H1 (cell line): ENCODE measurements around the gene PREB. TPM values are rescaled to one million over a fixed set of nuclear protein-coding genes. Genes with fewer than 3 reads are reported as not detected.

Source experiments
- CTCF ChIA-PET: fragments of 300-600 bp; sonication (Branson Sonifier 250); formaldehyde crosslinking; loops from one replicate; lab custom pipeline; 2021; ENCODE audit not compliant: partially characterized antibody; lab: Charles Lee
- POLR2A ChIA-PET: fragments of 300-600 bp; sonication (Branson Sonifier 250); formaldehyde crosslinking; loops from one replicate; lab custom pipeline; 2021; ENCODE audit warnings: inconsistent platforms; ENCODE audit not compliant: partially characterized antibody; lab: Charles Lee
- DNase-seq, 2 experiments: peaks; one replicate each; pipeline versions ENCODE4 v3.0.0 to v3.0.0-alpha.2; 2010 to 2022; ENCODE audit warnings: low spot score in 2 of 2, low read depth in 1 of 2, mixed read lengths in 1 of 2
- FAIRE-seq: peaks from 2 replicates; lab custom pipeline; 2011; peaks lifted over from hg19 to GRCh38; lab: Jason Lieb, UNC
- H2AFZ ChIP-seq: 2 replicates; pipeline ENCODE4 v1.8.1; 2012; ENCODE audit warnings: low read length, inconsistent platforms
- H2AK5ac ChIP-seq: 2 replicates; pipeline ENCODE4 v1.6.1; 2013; ENCODE audit warnings: low read depth, low read length
- H2BK120ac ChIP-seq: replicated peaks from 2 replicates; pipeline ENCODE3; 2013; ENCODE audit warnings: low read depth, low read length, inconsistent platforms
- H2BK12ac ChIP-seq: 2 replicates; pipeline ENCODE4 v1.6.1; 2013; ENCODE audit warnings: low read depth, low read length
- H2BK15ac ChIP-seq: 2 replicates; pipeline ENCODE4 v1.6.1; 2013; ENCODE audit warnings: low read length
- H2BK20ac ChIP-seq: 2 replicates; pipeline ENCODE4 v1.6.1; 2013; ENCODE audit warnings: low read length
- H2BK5ac ChIP-seq: 2 replicates; pipeline ENCODE4 v1.6.1; 2013; ENCODE audit warnings: low read depth, low read length
- H3K14ac ChIP-seq: 2 replicates; pipeline ENCODE4 v1.6.1; 2013; ENCODE audit warnings: inconsistent platforms; ENCODE audit not compliant: insufficient read length
- H3K18ac ChIP-seq: 2 replicates; pipeline ENCODE4 v1.6.1; 2013; ENCODE audit warnings: low read length; ENCODE audit errors: extremely low read depth
- H3K23ac ChIP-seq: 2 replicates; pipeline ENCODE4 v1.6.1; 2013; ENCODE audit warnings: inconsistent platforms; ENCODE audit not compliant: insufficient read length
- H3K23me2 ChIP-seq: 2 replicates; pipeline ENCODE4 v1.6.1; 2013; ENCODE audit warnings: low read depth, low read length
- H3K27ac ChIP-seq: 2 replicates; pipeline ENCODE4 v1.6.1; 2011; ENCODE audit warnings: low read depth, low read length, inconsistent platforms
- H3K27me3 ChIP-seq, 4 experiments: replicated peaks in 1 of 4; 1 replicate in 1 of 4; 2 replicates in 3 of 4; pipeline versions ENCODE4 v1.6.1 to v1.8.1; 2011 to 2013; ENCODE audit warnings: low read length in 3 of 4, mild to moderate bottlenecking in 3 of 4, inconsistent platforms in 2 of 4, mixed read lengths in 2 of 4, moderate library complexity in 1 of 4; ENCODE audit not compliant: control insufficient read depth in 3 of 4, insufficient read depth in 3 of 4; ENCODE audit errors: extremely low read depth in 1 of 4
- H3K36me3 ChIP-seq, 4 experiments: 2 replicates each; pipeline versions ENCODE4 v1.6.1 to v1.8.1; 2011 to 2013; ENCODE audit warnings: mild to moderate bottlenecking in 4 of 4, low read length in 3 of 4, moderate library complexity in 2 of 4, control low read depth in 1 of 4, inconsistent platforms in 1 of 4; ENCODE audit not compliant: insufficient read depth in 4 of 4, control insufficient read depth in 2 of 4
- H3K4ac ChIP-seq: replicated peaks from 2 replicates; pipeline ENCODE3; 2013; ENCODE audit warnings: low read length, low read depth, mixed read lengths, inconsistent platforms; ENCODE audit not compliant: insufficient read length
- H3K4me1 ChIP-seq, 4 experiments: replicated peaks in 1 of 4; 1 replicate in 1 of 4; 2 replicates in 3 of 4; pipeline versions ENCODE4 v1.6.1 to v1.8.1; 2011 to 2013; ENCODE audit warnings: low read length in 3 of 4, inconsistent platforms in 2 of 4, mixed read lengths in 1 of 4; ENCODE audit not compliant: insufficient read depth in 4 of 4, control insufficient read depth in 3 of 4
- H3K4me2 ChIP-seq, 2 experiments: 2 replicates each; pipeline versions ENCODE4 v1.6.1 to v1.8.1; 2011 to 2013; ENCODE audit warnings: low read depth in 2 of 2, low read length in 2 of 2, control low read depth in 1 of 2, inconsistent platforms in 1 of 2, mild to moderate bottlenecking in 1 of 2; ENCODE audit not compliant: insufficient read depth in 1 of 2
- H3K4me3 ChIP-seq, 4 experiments: fragments of 200-600, 300-600 bp in 1 of 4; sonication (generic), shearing (Covaris generic), sonication (Bioruptor Twin) in 1 of 4; 2 replicates each; pipeline versions ENCODE4 v1.5.1 to v1.8.1; 2011 to 2016; ENCODE audit warnings: low read length in 4 of 4, low read depth in 3 of 4, control low read depth in 2 of 4, inconsistent platforms in 2 of 4, mild to moderate bottlenecking in 2 of 4, mixed read lengths in 1 of 4, moderate library complexity in 1 of 4; ENCODE audit not compliant: insufficient read depth in 2 of 4; ENCODE audit errors: extremely low read depth in 1 of 4
- H3K56ac ChIP-seq: replicated peaks from 2 replicates; pipeline ENCODE3; 2013; ENCODE audit warnings: low read depth, mild to moderate bottlenecking, mixed read lengths, low read length, inconsistent platforms; ENCODE audit not compliant: insufficient read length
- H3K79me1 ChIP-seq: 2 replicates; pipeline ENCODE4 v1.6.1; 2013; ENCODE audit warnings: low read depth, low read length, control low read depth
- H3K79me2 ChIP-seq, 2 experiments: 2 replicates each; pipeline versions ENCODE4 v1.6.1 to v1.8.1; 2012 to 2013; ENCODE audit warnings: low read length in 2 of 2, mild to moderate bottlenecking in 2 of 2, inconsistent platforms in 1 of 2; ENCODE audit not compliant: insufficient read depth in 2 of 2, control insufficient read depth in 1 of 2
- H3K9ac ChIP-seq, 4 experiments: replicated peaks in 1 of 4; 1 replicate in 1 of 4; 2 replicates in 3 of 4; pipeline versions ENCODE4 v1.6.1 to v1.8.1; 2011 to 2013; ENCODE audit warnings: low read depth in 3 of 4, low read length in 3 of 4, control low read depth in 2 of 4, mild to moderate bottlenecking in 2 of 4, moderate library complexity in 2 of 4, inconsistent platforms in 1 of 4; ENCODE audit errors: extremely low read depth in 1 of 4
- H3K9me3 ChIP-seq, 2 experiments: 2 replicates each; pipeline versions ENCODE4 v1.6.1 to v1.8.1; 2012 to 2013; ENCODE audit warnings: mild to moderate bottlenecking in 2 of 2, moderate library complexity in 2 of 2, control low read depth in 1 of 2, inconsistent platforms in 1 of 2, low read depth in 1 of 2, low read length in 1 of 2, mixed read lengths in 1 of 2; ENCODE audit not compliant: insufficient read depth in 2 of 2
- H4K20me1 ChIP-seq, 2 experiments: replicated peaks in 1 of 2; 2 replicates each; pipeline versions ENCODE3 to v1.8.1; 2011 to 2013; ENCODE audit warnings: inconsistent platforms in 2 of 2, low read length in 2 of 2, mild to moderate bottlenecking in 1 of 2; ENCODE audit not compliant: insufficient read depth in 2 of 2, control insufficient read depth in 1 of 2
- H4K5ac ChIP-seq: 2 replicates; pipeline ENCODE4 v1.6.1; 2013; ENCODE audit warnings: low read length, low read depth, mixed read lengths, inconsistent platforms; ENCODE audit not compliant: insufficient read length
- H4K8ac ChIP-seq: 2 replicates; pipeline ENCODE4 v1.8.0; 2013; ENCODE audit warnings: mild to moderate bottlenecking, moderate library complexity, low read length, inconsistent platforms; ENCODE audit not compliant: insufficient read depth; ENCODE audit errors: extremely low read depth
- H4K91ac ChIP-seq: replicated peaks from 2 replicates; pipeline ENCODE3; 2013; ENCODE audit warnings: low read length, mixed read lengths, inconsistent platforms; ENCODE audit not compliant: insufficient read length
- RAD21 ChIP-seq, 2 experiments: IDR thresholded peaks in 1 of 2; conservative IDR thresholded peaks in 1 of 2; 2 replicates each; pipeline ENCODE4 v1.6.1; 2011; ENCODE audit warnings: low read depth in 2 of 2, low read length in 2 of 2, improper control_type of control experiment in 1 of 2, inconsistent platforms in 1 of 2, mild to moderate bottlenecking in 1 of 2, moderate library complexity in 1 of 2
- SIN3A ChIP-seq, 2 experiments: IDR thresholded peaks in 1 of 2; conservative IDR thresholded peaks in 1 of 2; 2 replicates each; pipeline ENCODE4 v1.6.1; 2011 to 2012; ENCODE audit warnings: low read length in 2 of 2, improper control_type of control experiment in 1 of 2, low read depth in 1 of 2, mild to moderate bottlenecking in 1 of 2
- TBP ChIP-seq: IDR thresholded peaks from 2 replicates; pipeline ENCODE4 v1.6.1; 2011; ENCODE audit warnings: low read depth, low read length, improper control_type of control experiment
- WGBS, 2 experiments: shearing (Covaris generic) in 1 of 2; methylation state at CpG; one replicate each; pipeline versions ENCODE4 v1.1.6 to v1.1.7; 2013 to 2015; ENCODE audit warnings: low lambda C conversion rate in 2 of 2, mixed read lengths in 2 of 2, inconsistent platforms in 1 of 2, low coverage in 1 of 2, missing lambda C conversion rate in 1 of 2; ENCODE audit not compliant: insufficient replicate concordance in 2 of 2, insufficient coverage in 1 of 2, insufficient read length in 1 of 2; ENCODE audit errors: extremely low coverage in 1 of 2, missing lambda C conversion rate in 1 of 2; 5-methylcytosine and 5-hydroxymethylcytosine counted together
- polyA plus RNA-seq, 7 experiments: library from polyadenylated mRNA; depleted of rRNA in 3 of 7; stranded (reverse) in 5 of 7; unstranded in 2 of 7; fragments of >200 nt in 5 of 7; fragments of 200-250 nt in 2 of 7; gene quantifications; 1 replicate in 5 of 7; 2 replicates in 1 of 7; 4 replicates in 1 of 7; pipeline versions ENCODE4 v1.2.1 to v1.2.3, GENCODE V29; 2011 to 2013; ENCODE audit warnings: missing spikeins in 2 of 7, mixed read lengths in 2 of 7
- total RNA-seq: library from RNA; stranded (reverse); fragmentation: NEBNext Ultra II Directional; extraction: Animal tissue kit (Norgen Biotek cat#: 25700); gene quantifications from 2 replicates; pipeline ENCODE4 v1.2.1, GENCODE V29; 2021
- TF ChIP-seq, protein P1 (sequence below), 3 experiments: IDR thresholded peaks; 1 replicate in 2 of 3; 2 replicates in 1 of 3; pipeline versions ENCODE4 v1.5.1 to v1.6.1; 2011; ENCODE audit warnings: low read length in 3 of 3, mild to moderate bottlenecking in 3 of 3, inconsistent platforms in 2 of 3, low read depth in 1 of 3, moderate library complexity in 1 of 3; ENCODE audit not compliant: insufficient read depth in 1 of 3; ENCODE audit errors: control extremely low read depth in 1 of 3

Gene PREB
- total and polyA plus RNA-seq, 2 of the 8 experiments (the other 6 are each of a cell fraction or from before 2014, with no cell fraction given) = 54.1 to 72.2 TPM

GRCh38 chr2:27099334-27099955 is 35.0 kb downstream of the PREB start:
- no peak overlapping the region for H3K23ac ChIP-seq
- H4K91ac ChIP-seq = no peak overlapping the region
- FAIRE-seq = no peak
- WGBS, 2 experiments = 83% methylated on average over 19 of the region's 19 CpGs; no CpG with 5 or more reads in 1 of the 2 experiments
- H3K79me2 ChIP-seq = no peaks in the 10 kb centered on the region
- no peaks in the 10 kb centered on the region for H4K20me1 ChIP-seq
- no peak for TF ChIP-seq SIN3A (conservative IDR thresholded peaks at IDR 0.05 in 1 of 2, IDR thresholded peaks at IDR 0.05 in 1 of 2; ENCODE audit: low read depth in 1 of 2, low read length in 2 of 2)
- TF ChIP-seq TBP = no peak
- TF ChIP-seq, protein P1, sequence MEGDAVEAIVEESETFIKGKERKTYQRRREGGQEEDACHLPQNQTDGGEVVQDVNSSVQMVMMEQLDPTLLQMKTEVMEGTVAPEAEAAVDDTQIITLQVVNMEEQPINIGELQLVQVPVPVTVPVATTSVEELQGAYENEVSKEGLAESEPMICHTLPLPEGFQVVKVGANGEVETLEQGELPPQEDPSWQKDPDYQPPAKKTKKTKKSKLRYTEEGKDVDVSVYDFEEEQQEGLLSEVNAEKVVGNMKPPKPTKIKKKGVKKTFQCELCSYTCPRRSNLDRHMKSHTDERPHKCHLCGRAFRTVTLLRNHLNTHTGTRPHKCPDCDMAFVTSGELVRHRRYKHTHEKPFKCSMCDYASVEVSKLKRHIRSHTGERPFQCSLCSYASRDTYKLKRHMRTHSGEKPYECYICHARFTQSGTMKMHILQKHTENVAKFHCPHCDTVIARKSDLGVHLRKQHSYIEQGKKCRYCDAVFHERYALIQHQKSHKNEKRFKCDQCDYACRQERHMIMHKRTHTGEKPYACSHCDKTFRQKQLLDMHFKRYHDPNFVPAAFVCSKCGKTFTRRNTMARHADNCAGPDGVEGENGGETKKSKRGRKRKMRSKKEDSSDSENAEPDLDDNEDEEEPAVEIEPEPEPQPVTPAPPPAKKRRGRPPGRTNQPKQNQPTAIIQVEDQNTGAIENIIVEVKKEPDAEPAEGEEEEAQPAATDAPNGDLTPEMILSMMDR (IDR thresholded peaks at IDR 0.05; ENCODE audit: control extremely low read depth in 1 of 3, insufficient read depth in 1 of 3, low read depth in 1 of 3, low read length in 3 of 3) = peak in 1 of 3 experiments; percentile 17; a peak in 1 of 4 replicates
- TF ChIP-seq RAD21 (IDR thresholded peaks at IDR 0.05 in 1 of 2, conservative IDR thresholded peaks at IDR 0.05 in 1 of 2; ENCODE audit: low read depth in 2 of 2, low read length in 2 of 2) = peak in 1 of 2 experiments; percentile 37; a peak in 2 of 4 replicates
- no peak overlapping the region for H2BK12ac ChIP-seq
- H3K18ac ChIP-seq = no peak overlapping the region
- H2BK5ac ChIP-seq = no peak overlapping the region
- H3K9me3 ChIP-seq = no peaks in the 10 kb centered on the region
- no peak overlapping the region for H2BK20ac ChIP-seq
- H2BK120ac ChIP-seq = no peak overlapping the region
- ChIA-PET POLR2A (interaction anchor here (0.8 to 3.4 kb wide), 7 partner anchors 15 to 150 kb away, joined by 3 to 10 read pairs (median 3); partner anchors contain the start of genes ATRAID, OST4, PREB and SLC5A6), CTCF (interaction anchor here (0.7 to 12.7 kb wide), 38 partner anchors 11 to 205 kb away, joined by 3 to 120 read pairs (median 6); partner anchors contain the start of genes ABHD1, KHK, PREB and PRR30)
- no peaks in the 10 kb centered on the region; the same call in 1 of the 2 replicates for H3K79me1 ChIP-seq
- H2AK5ac ChIP-seq = 0 out of 2 replicates have a peak overlapping the region, but pooled peaks have one; percentile 10
- no peak overlapping the region for H3K4me2 ChIP-seq
- no peak overlapping the region for H4K5ac ChIP-seq
- H3K56ac ChIP-seq = no peak overlapping the region
- no peak overlapping the region for H3K27ac ChIP-seq
- H3K23me2 ChIP-seq = no peaks in the 10 kb centered on the region
- H4K8ac ChIP-seq = no peak overlapping the region
- no peak overlapping the region for H3K9ac ChIP-seq
- peak overlapping the region; percentile 88; the same call in 1 of the 2 replicates for H2BK15ac ChIP-seq
- H3K14ac ChIP-seq = no peak overlapping the region
- H3K36me3 ChIP-seq = no peaks in the 10 kb centered on the region
- no peaks in the 10 kb centered on the region for H3K27me3 ChIP-seq
- H3K4ac ChIP-seq = no peak overlapping the region
- peaks cover 0 to 2% (median under 1%) of the 10 kb centered on the region in 4 experiments; a peak in 2 of 7 replicates for H3K4me1 ChIP-seq
- H2AFZ ChIP-seq = no peak overlapping the region
- H3K4me3 ChIP-seq = no peak overlapping the region
- DNase-seq = no peak
